SK-N-SH (cell line): ENCODE data around the gene CALD1. TPM values are rescaled to one million over a fixed set of nuclear protein-coding genes. Genes with fewer than 3 reads are reported as not detected.
A peak's percentile ranks its signal among the peaks of the same experiment; 100 is the strongest.

Source experiments
- CTCF ChIA-PET: fragments of 300-600, 350-600 bp; formaldehyde crosslinking; extraction: SDS; loops from one replicate; lab custom pipeline; 2021; lab: Yijun Ruan, JAX
- POLR2A ChIA-PET: fragments of 350-600 bp; sonication (Branson Sonifier 250); formaldehyde crosslinking; extraction: SDS; loops from one replicate; lab custom pipeline; 2020; ENCODE audit warnings: antibody characterized with exemption, inconsistent platforms; lab: Yijun Ruan, JAX
- DNase-seq: peaks from one replicate; pipeline ENCODE4 v3.0.0; 2012
- H2AFZ ChIP-seq: fragments of 200-600 bp; sonication (generic); 2 replicates; pipeline ENCODE4 v1.8.1; 2016; ENCODE audit warnings: antibody characterized with exemption, mild to moderate bottlenecking, low read depth
- H3F3A ChIP-seq: fragments of 200-600 bp; sonication (generic); replicated peaks from 2 replicates; pipeline ENCODE3; 2016; ENCODE audit warnings: antibody characterized with exemption, mild to moderate bottlenecking; ENCODE audit not compliant: insufficient read depth
- H3K27ac ChIP-seq, 2 experiments: fragments of 200-500 bp in 1 of 2; fragments of 200-600 bp in 1 of 2; sonication (Bioruptor generic) in 1 of 2; sonication (generic), shearing (Covaris generic) in 1 of 2; 2 replicates each; pipeline versions ENCODE4 v1.5.1 to v1.6.1; 2014 to 2016; ENCODE audit warnings: low read depth in 2 of 2, inconsistent platforms in 1 of 2, low read length in 1 of 2, mild to moderate bottlenecking in 1 of 2, mixed read lengths in 1 of 2
- H3K27me3 ChIP-seq: fragments of 200-600 bp; sonication (generic), shearing (Covaris generic); 2 replicates; pipeline ENCODE4 v1.6.1; 2016; ENCODE audit warnings: mixed run types; ENCODE audit not compliant: insufficient read depth
- H3K36me3 ChIP-seq, 2 experiments: fragments of 200-500 bp in 1 of 2; fragments of 200-600 bp in 1 of 2; sonication (Bioruptor generic) in 1 of 2; sonication (generic) in 1 of 2; replicated peaks in 1 of 2; 2 replicates each; pipeline versions ENCODE3 to v1.5.1; 2014 to 2016; ENCODE audit warnings: low read length in 1 of 2, mild to moderate bottlenecking in 1 of 2; ENCODE audit not compliant: insufficient read depth in 2 of 2, control insufficient read depth in 1 of 2
- H3K4me1 ChIP-seq, 2 experiments: fragments of 200-500 bp in 1 of 2; fragments of 200-600 bp in 1 of 2; sonication (Bioruptor generic) in 1 of 2; sonication (generic), shearing (Covaris generic) in 1 of 2; 2 replicates each; pipeline versions ENCODE4 v1.5.1 to v1.6.1; 2014 to 2016; ENCODE audit warnings: low read depth in 1 of 2, low read length in 1 of 2, mixed run types in 1 of 2; ENCODE audit not compliant: insufficient read depth in 2 of 2, control insufficient read depth in 1 of 2
- H3K4me2 ChIP-seq: fragments of 200-600 bp; sonication (generic), shearing (Covaris generic); 2 replicates; pipeline ENCODE4 v1.6.1; 2017; ENCODE audit warnings: mixed run types
- H3K4me3 ChIP-seq, 2 experiments: fragments of 200-500 bp in 1 of 2; fragments of 200-600 bp in 1 of 2; sonication (Bioruptor generic) in 1 of 2; sonication (generic), shearing (Covaris generic) in 1 of 2; 2 replicates each; pipeline versions ENCODE4 v1.5.1 to v1.8.1; 2014 to 2016; ENCODE audit warnings: low read depth in 2 of 2, inconsistent platforms in 1 of 2, low read length in 1 of 2, mild to moderate bottlenecking in 1 of 2, mixed read lengths in 1 of 2, moderate library complexity in 1 of 2
- H3K79me2 ChIP-seq: fragments of 200-600 bp; sonication (generic); 2 replicates; pipeline ENCODE4 v1.8.1; 2017; ENCODE audit warnings: mild to moderate bottlenecking; ENCODE audit not compliant: insufficient read depth
- H3K9ac ChIP-seq: fragments of 200-600 bp; sonication (generic); 2 replicates; pipeline ENCODE4 v1.6.1; 2017; ENCODE audit warnings: mixed run types
- H3K9me2 ChIP-seq: fragments of 200-600 bp; sonication (generic); 2 replicates; pipeline ENCODE4 v1.6.1; 2017; ENCODE audit warnings: mixed run types
- H3K9me3 ChIP-seq: fragments of 200-600 bp; sonication (generic); 2 replicates; pipeline ENCODE4 v1.6.1; 2017; ENCODE audit warnings: mixed run types, mild to moderate bottlenecking, moderate library complexity
- H4K20me1 ChIP-seq: fragments of 200-600 bp; sonication (generic); 2 replicates; pipeline ENCODE4 v1.6.1; 2017; ENCODE audit warnings: mild to moderate bottlenecking, mixed run types; ENCODE audit not compliant: insufficient read depth
- ELF1 ChIP-seq: IDR thresholded peaks from 2 replicates; pipeline ENCODE4 v1.4.0; 2012
- FOSL2 ChIP-seq: IDR thresholded peaks from 2 replicates; pipeline ENCODE4 v1.4.0; 2012; ENCODE audit warnings: low read depth, mild to moderate bottlenecking, moderate library complexity, borderline replicate concordance
- FOXJ3 ChIP-seq: sonication (generic); formaldehyde crosslinking; IDR thresholded peaks from 2 replicates; pipeline ENCODE4 v1.5.1; 2020; ENCODE audit warnings: mild to moderate bottlenecking, missing genetic modification reagents
- FOXM1 ChIP-seq: IDR thresholded peaks from 2 replicates; pipeline ENCODE4 v1.4.0; 2012; ENCODE audit warnings: low read depth, mild to moderate bottlenecking
- GABPA ChIP-seq: IDR thresholded peaks from 2 replicates; pipeline ENCODE4 v1.4.0; 2012; ENCODE audit warnings: low read depth, mild to moderate bottlenecking
- JUND ChIP-seq: IDR thresholded peaks from 2 replicates; pipeline ENCODE4 v1.4.0; 2012
- POLR2AphosphoS5 ChIP-seq: IDR thresholded peaks from 2 replicates; pipeline ENCODE4 v1.6.1; 2012; ENCODE audit warnings: low read depth, low read length
- RAD21 ChIP-seq: IDR thresholded peaks from 2 replicates; pipeline ENCODE4 v1.6.1; 2012; ENCODE audit warnings: mild to moderate bottlenecking, low read length
- RCOR1 ChIP-seq: fragments of 150-350 bp; IDR thresholded peaks from 2 replicates; pipeline ENCODE4 v1.6.1; 2017; ENCODE audit warnings: antibody characterized with exemption, low read length
- RFX5 ChIP-seq: IDR thresholded peaks from 2 replicates; pipeline ENCODE4 v1.6.1; 2012; ENCODE audit warnings: mild to moderate bottlenecking, improper control_type of control experiment, low read length
- SIN3A ChIP-seq: IDR thresholded peaks from 2 replicates; pipeline ENCODE4 v1.6.1; 2012; ENCODE audit warnings: low read depth, mild to moderate bottlenecking, low read length, moderate library complexity, borderline replicate concordance
- TCF12 ChIP-seq: IDR thresholded peaks from 2 replicates; pipeline ENCODE4 v1.4.0; 2012
- TEAD4 ChIP-seq: IDR thresholded peaks from 2 replicates; pipeline ENCODE4 v1.4.0; 2012; ENCODE audit warnings: mild to moderate bottlenecking, borderline replicate concordance; ENCODE audit not compliant: insufficient read depth
- USF2 ChIP-seq: fragments of 150-350 bp; IDR thresholded peaks from 2 replicates; pipeline ENCODE4 v1.6.1; 2017; ENCODE audit warnings: antibody characterized with exemption, low read length, low read depth, borderline replicate concordance
- WGBS: methylation state at CpG from one replicate; pipeline ENCODE4 v1.1.6; 2017; ENCODE audit warnings: low lambda C conversion rate; 5-methylcytosine and 5-hydroxymethylcytosine counted together
- polyA plus RNA-seq, 3 experiments: library from polyadenylated mRNA; depleted of rRNA; stranded (reverse); fragments of >200 nt; gene quantifications; 2 replicates each; pipeline ENCODE4 v1.2.3, GENCODE V29; 2012
- TF ChIP-seq, protein P1 (sequence below): fragments of 150-350 bp; IDR thresholded peaks from 2 replicates; pipeline ENCODE4 v1.6.1; 2016; ENCODE audit warnings: mild to moderate bottlenecking, low read depth, low read length
- TF ChIP-seq, protein P2 (sequence below): IDR thresholded peaks from 2 replicates; pipeline ENCODE4 v1.6.1; 2012; ENCODE audit warnings: mild to moderate bottlenecking, low read depth, low read length, moderate library complexity
- TF ChIP-seq, protein P3 (sequence below): IDR thresholded peaks from 2 replicates; pipeline ENCODE4 v1.4.0; 2012; ENCODE audit warnings: low read depth

CALD1 gene
- polyA plus RNA-seq, 1 of the 3 experiments (the other 2 are of a cell fraction), result 299 TPM

DNA sequence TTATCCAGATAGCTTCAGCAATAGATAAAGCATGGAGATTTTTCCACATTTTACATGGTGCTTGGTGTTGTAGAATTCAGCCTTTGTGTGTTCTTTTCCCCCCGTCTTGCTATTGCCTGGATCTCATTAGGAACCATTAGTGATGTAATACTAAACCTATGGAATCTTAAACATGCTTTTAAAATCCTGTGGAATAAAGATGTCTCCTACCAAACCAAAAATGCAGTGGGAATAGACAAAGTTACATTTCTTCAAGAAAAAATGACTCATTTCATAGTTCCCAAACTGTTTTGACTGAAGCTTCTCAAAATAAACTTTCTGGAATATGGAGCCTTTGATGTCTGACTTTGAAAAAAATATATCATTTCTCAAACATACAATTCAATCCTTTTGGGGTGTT lies 44.0 kb downstream of the CALD1 start (continued):
- TF ChIP-seq FOSL2, result peak; percentile 84
- no peak for TF ChIP-seq USF2
- TF ChIP-seq ELF1, result no peak
- TF ChIP-seq FOXJ3, result no peak
- TF ChIP-seq, protein P1, sequence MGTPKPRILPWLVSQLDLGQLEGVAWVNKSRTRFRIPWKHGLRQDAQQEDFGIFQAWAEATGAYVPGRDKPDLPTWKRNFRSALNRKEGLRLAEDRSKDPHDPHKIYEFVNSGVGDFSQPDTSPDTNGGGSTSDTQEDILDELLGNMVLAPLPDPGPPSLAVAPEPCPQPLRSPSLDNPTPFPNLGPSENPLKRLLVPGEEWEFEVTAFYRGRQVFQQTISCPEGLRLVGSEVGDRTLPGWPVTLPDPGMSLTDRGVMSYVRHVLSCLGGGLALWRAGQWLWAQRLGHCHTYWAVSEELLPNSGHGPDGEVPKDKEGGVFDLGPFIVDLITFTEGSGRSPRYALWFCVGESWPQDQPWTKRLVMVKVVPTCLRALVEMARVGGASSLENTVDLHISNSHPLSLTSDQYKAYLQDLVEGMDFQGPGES, result no peak
- no peak for TF ChIP-seq RAD21
- peak; percentile 91 for TF ChIP-seq TCF12
- TF ChIP-seq TEAD4, result peak; percentile 82
- TF ChIP-seq JUND, result peak; percentile 53; the same call in 1 of the 2 replicates
- TF ChIP-seq, all 33 proteins: peak for 11

DNA sequence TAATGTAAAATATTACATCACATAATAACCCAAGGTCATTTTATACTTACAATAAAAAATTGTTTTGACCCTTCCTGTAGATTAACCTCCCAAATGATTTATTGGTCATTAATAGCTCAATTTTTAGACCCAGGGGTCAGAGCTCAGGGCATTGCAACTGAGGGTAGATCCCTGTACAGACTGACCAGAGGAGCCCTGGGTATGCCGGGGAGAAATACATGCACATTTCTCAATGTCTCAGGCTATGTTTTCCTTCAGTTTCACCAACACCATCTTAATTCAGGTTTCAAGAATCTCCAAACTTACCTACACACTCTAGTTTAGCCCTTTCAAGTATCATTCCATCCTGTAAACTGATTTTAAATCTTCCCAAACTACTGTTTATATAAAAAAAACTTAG lies 46.2 kb downstream of the CALD1 start:
- no peaks in the 10 kb centered on the region for H3K9me2 ChIP-seq
- WGBS, result 95% methylated on average over 1 of the region's 1 CpG
- ChIA-PET POLR2A (no interaction called here), CTCF (interaction anchor here (0.8 to 1.6 kb wide), 3 partner anchors 8 to 49 kb away, joined by 3 to 4 read pairs (median 3); no protein-coding TSS in a partner anchor)
- H2AFZ ChIP-seq, result no peak overlapping the region
- peaks cover 13 to 24% of the 10 kb centered on the region in 2 experiments for H3K36me3 ChIP-seq
- no peak for DNase-seq
- H3K9ac ChIP-seq, result no peak overlapping the region
- no peaks in the 10 kb centered on the region for H3K27me3 ChIP-seq
- no peak overlapping the region for H3K4me2 ChIP-seq
- no peaks in the 10 kb centered on the region for H3K9me3 ChIP-seq
- H4K20me1 ChIP-seq, result peaks cover 5% of the 10 kb centered on the region
- TF ChIP-seq RCOR1 (no peak), USF2 (no peak), POLR2AphosphoS5 (no peak), ELF1 (no peak), FOXM1 (no peak), RFX5 (no peak), RAD21 (no peak), FOXJ3 (no peak), GABPA (no peak), SIN3A (no peak)
- TF ChIP-seq, protein P2, sequence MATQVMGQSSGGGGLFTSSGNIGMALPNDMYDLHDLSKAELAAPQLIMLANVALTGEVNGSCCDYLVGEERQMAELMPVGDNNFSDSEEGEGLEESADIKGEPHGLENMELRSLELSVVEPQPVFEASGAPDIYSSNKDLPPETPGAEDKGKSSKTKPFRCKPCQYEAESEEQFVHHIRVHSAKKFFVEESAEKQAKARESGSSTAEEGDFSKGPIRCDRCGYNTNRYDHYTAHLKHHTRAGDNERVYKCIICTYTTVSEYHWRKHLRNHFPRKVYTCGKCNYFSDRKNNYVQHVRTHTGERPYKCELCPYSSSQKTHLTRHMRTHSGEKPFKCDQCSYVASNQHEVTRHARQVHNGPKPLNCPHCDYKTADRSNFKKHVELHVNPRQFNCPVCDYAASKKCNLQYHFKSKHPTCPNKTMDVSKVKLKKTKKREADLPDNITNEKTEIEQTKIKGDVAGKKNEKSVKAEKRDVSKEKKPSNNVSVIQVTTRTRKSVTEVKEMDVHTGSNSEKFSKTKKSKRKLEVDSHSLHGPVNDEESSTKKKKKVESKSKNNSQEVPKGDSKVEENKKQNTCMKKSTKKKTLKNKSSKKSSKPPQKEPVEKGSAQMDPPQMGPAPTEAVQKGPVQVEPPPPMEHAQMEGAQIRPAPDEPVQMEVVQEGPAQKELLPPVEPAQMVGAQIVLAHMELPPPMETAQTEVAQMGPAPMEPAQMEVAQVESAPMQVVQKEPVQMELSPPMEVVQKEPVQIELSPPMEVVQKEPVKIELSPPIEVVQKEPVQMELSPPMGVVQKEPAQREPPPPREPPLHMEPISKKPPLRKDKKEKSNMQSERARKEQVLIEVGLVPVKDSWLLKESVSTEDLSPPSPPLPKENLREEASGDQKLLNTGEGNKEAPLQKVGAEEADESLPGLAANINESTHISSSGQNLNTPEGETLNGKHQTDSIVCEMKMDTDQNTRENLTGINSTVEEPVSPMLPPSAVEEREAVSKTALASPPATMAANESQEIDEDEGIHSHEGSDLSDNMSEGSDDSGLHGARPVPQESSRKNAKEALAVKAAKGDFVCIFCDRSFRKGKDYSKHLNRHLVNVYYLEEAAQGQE, result no peak
- TF ChIP-seq, protein P1, result no peak
- TF ChIP-seq, protein P3, sequence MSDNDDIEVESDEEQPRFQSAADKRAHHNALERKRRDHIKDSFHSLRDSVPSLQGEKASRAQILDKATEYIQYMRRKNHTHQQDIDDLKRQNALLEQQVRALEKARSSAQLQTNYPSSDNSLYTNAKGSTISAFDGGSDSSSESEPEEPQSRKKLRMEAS, result no peak
- H3K27ac ChIP-seq, result peak overlapping the region in 1 of 2 experiments; percentile 94; a peak in 3 of 4 replicates
- H3K4me3 ChIP-seq, result no peak overlapping the region
- H3K4me1 ChIP-seq, result peaks cover 14 to 32% of the 10 kb centered on the region in 2 experiments
- peaks cover 96% of the 10 kb centered on the region for H3K79me2 ChIP-seq
- peaks cover 39% of the 10 kb centered on the region for H3F3A ChIP-seq
